Breast epithelium (tissue), 4 donors: ENCODE results near the gene CDC14A. TPM values are rescaled to one million over a fixed set of nuclear protein-coding genes. Genes with fewer than 3 reads are reported as not detected.

ENCODE experiments used
- DNase-seq, 2 donors: peaks; one replicate each; pipeline ENCODE4 v3.0.0-alpha.2; 2019; ENCODE audit warnings: low spot score in 2 of 2
- H3K27ac ChIP-seq, 2 donors: fragments of 200-600 bp; sonication (generic) in 1 of 2; one replicate each; pipeline ENCODE4 v1.5.1; 2016 to 2019; ENCODE audit warnings: mild to moderate bottlenecking in 1 of 2
- H3K27me3 ChIP-seq, 2 donors: fragments of 200-600 bp; sonication (generic) in 1 of 2; one replicate each; pipeline versions ENCODE4 v1.5.1 to v1.6.0; 2017 to 2019; ENCODE audit warnings: control low read depth in 1 of 2, mild to moderate bottlenecking in 1 of 2
- H3K36me3 ChIP-seq: fragments of 200-600 bp; one replicate; pipeline ENCODE4 v1.5.1; 2019
- H3K4me1 ChIP-seq, 2 donors: fragments of 200-600 bp; sonication (generic); one replicate each; pipeline ENCODE4 v1.5.1; 2016 to 2019; ENCODE audit warnings: control low read depth in 1 of 2
- H3K4me3 ChIP-seq, 3 donors: fragments of 200-600 bp; sonication (generic); 1 replicate in 2 of 3; 2 replicates in 1 of 3; pipeline ENCODE4 v1.5.1; 2016 to 2019; ENCODE audit warnings: mild to moderate bottlenecking in 3 of 3, moderate library complexity in 2 of 3
- H3K9me3 ChIP-seq, 2 donors: fragments of 200-600 bp; sonication (generic) in 1 of 2; one replicate each; pipeline ENCODE4 v1.5.1; 2016 to 2019; ENCODE audit warnings: control low read depth in 1 of 2
- POLR2A ChIP-seq: fragments of 450-650 bp; IDR thresholded peaks from one replicate; pipeline ENCODE4 v1.6.1; 2016; ENCODE audit warnings: antibody characterized with exemption, mild to moderate bottlenecking, moderate library complexity
- POLR2AphosphoS5 ChIP-seq, 3 donors: sonication (generic); formaldehyde crosslinking; IDR thresholded peaks; one replicate each; pipeline ENCODE4 v1.6.1; 2017; ENCODE audit warnings: antibody characterized with exemption in 3 of 3
- intact Hi-C: fragments of 100-400 bp; cut with DNase I; formaldehyde crosslinking; loops from one replicate; pipeline ENCODE4 v1.15.1; 2023; ENCODE audit warnings: low total_unique reads
- total RNA-seq, 3 donors: library from RNA; depleted of rRNA; stranded (reverse); fragments of >200 nt; gene quantifications; one replicate each; pipeline ENCODE4 v1.1.0, GENCODE V29; 2016
- TF ChIP-seq, protein P1 (sequence below), 3 donors: fragments of 450-650 bp; IDR thresholded peaks; one replicate each; pipeline ENCODE4 v1.5.1; 2016 to 2017; ENCODE audit warnings: antibody characterized with exemption in 3 of 3, mild to moderate bottlenecking in 3 of 3, moderate library complexity in 3 of 3

Gene CDC14A
- total RNA-seq, 3 donors from 2014 or later, result 16.5 to 49.3 (median 33.1) TPM

DNA sequence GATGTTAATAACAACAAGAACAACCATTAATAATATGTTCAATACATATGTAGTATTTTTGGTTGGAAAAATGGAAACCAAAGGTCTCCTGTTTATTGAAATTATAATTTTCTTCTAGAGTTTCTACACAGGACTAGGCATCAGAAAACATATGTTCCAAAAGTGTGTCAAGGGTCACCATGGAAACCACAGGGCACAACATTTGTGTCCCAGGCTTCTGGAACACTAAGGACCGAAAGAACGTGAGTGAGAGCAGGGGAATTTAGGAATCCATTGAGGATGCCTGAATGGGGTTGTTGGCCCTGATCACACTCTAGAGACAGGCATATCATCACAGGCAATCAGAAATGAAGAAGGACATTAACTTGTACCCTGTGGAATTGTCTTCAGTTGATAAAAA is 7.5 kb upstream of the CDC14A start:
- no peaks in the 10 kb centered on the region for H3K4me1 ChIP-seq
- no peak overlapping the region for H3K4me3 ChIP-seq
- no peaks in the 10 kb centered on the region for H3K9me3 ChIP-seq
- H3K27me3 ChIP-seq, result no peaks in the 10 kb centered on the region
- no peaks in the 10 kb centered on the region for H3K36me3 ChIP-seq
- intact Hi-C loops, result loop anchor here (5.0 kb wide), 1 partner anchor 1207 kb away; no protein-coding TSS in a partner anchor
- TF ChIP-seq POLR2A, result no peak
- TF ChIP-seq POLR2AphosphoS5 (IDR thresholded peaks at IDR 0.05), result no peak
- TF ChIP-seq, protein P1, sequence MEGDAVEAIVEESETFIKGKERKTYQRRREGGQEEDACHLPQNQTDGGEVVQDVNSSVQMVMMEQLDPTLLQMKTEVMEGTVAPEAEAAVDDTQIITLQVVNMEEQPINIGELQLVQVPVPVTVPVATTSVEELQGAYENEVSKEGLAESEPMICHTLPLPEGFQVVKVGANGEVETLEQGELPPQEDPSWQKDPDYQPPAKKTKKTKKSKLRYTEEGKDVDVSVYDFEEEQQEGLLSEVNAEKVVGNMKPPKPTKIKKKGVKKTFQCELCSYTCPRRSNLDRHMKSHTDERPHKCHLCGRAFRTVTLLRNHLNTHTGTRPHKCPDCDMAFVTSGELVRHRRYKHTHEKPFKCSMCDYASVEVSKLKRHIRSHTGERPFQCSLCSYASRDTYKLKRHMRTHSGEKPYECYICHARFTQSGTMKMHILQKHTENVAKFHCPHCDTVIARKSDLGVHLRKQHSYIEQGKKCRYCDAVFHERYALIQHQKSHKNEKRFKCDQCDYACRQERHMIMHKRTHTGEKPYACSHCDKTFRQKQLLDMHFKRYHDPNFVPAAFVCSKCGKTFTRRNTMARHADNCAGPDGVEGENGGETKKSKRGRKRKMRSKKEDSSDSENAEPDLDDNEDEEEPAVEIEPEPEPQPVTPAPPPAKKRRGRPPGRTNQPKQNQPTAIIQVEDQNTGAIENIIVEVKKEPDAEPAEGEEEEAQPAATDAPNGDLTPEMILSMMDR (IDR thresholded peaks at IDR 0.05), result no peak
- DNase-seq, result no peak
- no peak overlapping the region for H3K27ac ChIP-seq

- TF ChIP-seq POLR2A (no peak), POLR2AphosphoS5 (IDR thresholded peaks at IDR 0.05) (no peak)
- TF ChIP-seq, protein P1 (IDR thresholded peaks at IDR 0.05), result no peak
- no peaks in the 10 kb centered on the region for H3K36me3 ChIP-seq
- H3K4me3 ChIP-seq, result no peak overlapping the region
- H3K9me3 ChIP-seq, result no peaks in the 10 kb centered on the region
- H3K4me1 ChIP-seq, result no peaks in the 10 kb centered on the region
- DNase-seq, result no peak
- no peaks in the 10 kb centered on the region for H3K27me3 ChIP-seq
- no peak overlapping the region for H3K27ac ChIP-seq
- intact Hi-C loops, result no loop called here
Observed at GRCh38 chr1:100346387-100346786, 5.9 kb upstream of the CDC14A start.

- Histone ChIP-seq H3K36me3 (no peaks in the 10 kb centered on the region), H3K4me3 (no peak overlapping the region), H3K27me3 (no peaks in the 10 kb centered on the region), H3K4me1 (no peaks in the 10 kb centered on the region), H3K9me3 (no peaks in the 10 kb centered on the region), H3K27ac (no peak overlapping the region)
- DNase-seq, result no peak
- intact Hi-C loops, result no loop called here
- TF ChIP-seq POLR2A, result no peak
- TF ChIP-seq, protein P1 (IDR thresholded peaks at IDR 0.05), result no peak
- TF ChIP-seq POLR2AphosphoS5 (IDR thresholded peaks at IDR 0.05), result no peak
Observed at GRCh38 chr1:100347009-100347966, 5.0 kb upstream of the CDC14A start.

- no peaks in the 10 kb centered on the region for H3K36me3 ChIP-seq
- H3K4me3 ChIP-seq, result no peak overlapping the region
- no peaks in the 10 kb centered on the region for H3K27me3 ChIP-seq
- H3K9me3 ChIP-seq, result no peaks in the 10 kb centered on the region
- H3K27ac ChIP-seq, result no peak overlapping the region
- no peaks in the 10 kb centered on the region for H3K4me1 ChIP-seq
- no peak for TF ChIP-seq POLR2AphosphoS5 (IDR thresholded peaks at IDR 0.05)
- TF ChIP-seq, protein P1 (IDR thresholded peaks at IDR 0.05), result no peak
- no peak for TF ChIP-seq POLR2A
- no peak for DNase-seq
- intact Hi-C loops, result no loop called here
Observed at GRCh38 chr1:100348549-100349144, 3.7 kb upstream of the CDC14A start.

GRCh38 chr1:100349246-100349645 is 3.1 kb upstream of the CDC14A start:
- H3K4me1 ChIP-seq, result no peaks in the 10 kb centered on the region
- no peaks in the 10 kb centered on the region for H3K9me3 ChIP-seq
- no peak overlapping the region for H3K4me3 ChIP-seq
- no peak overlapping the region for H3K27ac ChIP-seq
- H3K36me3 ChIP-seq, result no peaks in the 10 kb centered on the region
- DNase-seq, result no peak
- TF ChIP-seq, protein P1 (IDR thresholded peaks at IDR 0.05), result no peak
- TF ChIP-seq POLR2AphosphoS5 (IDR thresholded peaks at IDR 0.05) (no peak), POLR2A (no peak)
- intact Hi-C loops, result no loop called here
- no peaks in the 10 kb centered on the region for H3K27me3 ChIP-seq
